ENCODE data around the gene UBASH3B. TPM values are rescaled to one million over a fixed set of nuclear protein-coding genes. Genes with fewer than 3 reads are reported as not detected.

UBASH3B gene
- total and polyA plus RNA-seq, 2 of the 13 experiments (the other 11 are each of a cell fraction or from before 2014, with no cell fraction given), result 4.4 to 7.6 TPM

GRCh38 chr11:122782222-122782621, 126.7 kb downstream of the UBASH3B start (continued):
- TF ChIP-seq SOX5 (CRISPR knock-in tag; IDR thresholded peaks at IDR 0.05; ENCODE audit: borderline replicate concordance) (no peak), ATAD3A (CRISPR knock-in tag; IDR thresholded peaks at IDR 0.05) (no peak), ZNF788 (CRISPR knock-in tag; IDR thresholded peaks at IDR 0.05; ENCODE audit: borderline replicate concordance) (no peak), KDM4B (CRISPR knock-in tag; IDR thresholded peaks at IDR 0.05) (no peak), ZSCAN25 (CRISPR knock-in tag; IDR thresholded peaks at IDR 0.05) (no peak), ZNF569 (CRISPR knock-in tag; IDR thresholded peaks at IDR 0.05; ENCODE audit: borderline replicate concordance) (no peak), CCDC6 (CRISPR knock-in tag; IDR thresholded peaks at IDR 0.05) (no peak)

- in situ Hi-C loops (cut with HindIII; ENCODE audit: extremely low pct_ligation_motif_present, low pct_unique_long_range_greater_than_20kb) (loop anchor here (5.0 kb wide), 1 partner anchor 152 kb away; no protein-coding TSS in a partner anchor), intact Hi-C loops (cut with micrococcal nuclease; ENCODE audit: unreplicated experiment) (no loop called here)
- DNase-seq (ENCODE audit: low spot score), result no peak
- ATAC-seq, result no peak
- TF ChIP-seq ISX (CRISPR knock-in tag; conservative IDR thresholded peaks at IDR 0.05) (no peak), KLF12 (CRISPR knock-in tag; IDR thresholded peaks at IDR 0.05; ENCODE audit: borderline replicate concordance) (no peak), ERF (CRISPR knock-in tag; IDR thresholded peaks at IDR 0.05) (no peak), ZNF350 (CRISPR knock-in tag; IDR thresholded peaks at IDR 0.05; ENCODE audit: borderline replicate concordance, low read depth) (no peak), ZNF383 (CRISPR knock-in tag; IDR thresholded peaks at IDR 0.05; ENCODE audit: borderline replicate concordance) (no peak), ZFP62 (CRISPR knock-in tag; IDR thresholded peaks at IDR 0.05) (no peak), ELF3 (CRISPR knock-in tag; IDR thresholded peaks at IDR 0.05) (no peak), ZNF616 (CRISPR knock-in tag; IDR thresholded peaks at IDR 0.05; ENCODE audit: low read depth) (no peak), PHF21A (CRISPR knock-in tag; IDR thresholded peaks at IDR 0.05) (no peak), ISL2 (CRISPR knock-in tag; IDR thresholded peaks at IDR 0.05) (no peak), CEBPB (IDR thresholded peaks at IDR 0.05; ENCODE audit: borderline replicate concordance, low read depth, low read length) (no peak), NRL (CRISPR knock-in tag; IDR thresholded peaks at IDR 0.05; ENCODE audit: borderline replicate concordance) (no peak), ZMAT3 (CRISPR knock-in tag; conservative IDR thresholded peaks at IDR 0.05) (no peak)
- TF ChIP-seq, protein P1, sequence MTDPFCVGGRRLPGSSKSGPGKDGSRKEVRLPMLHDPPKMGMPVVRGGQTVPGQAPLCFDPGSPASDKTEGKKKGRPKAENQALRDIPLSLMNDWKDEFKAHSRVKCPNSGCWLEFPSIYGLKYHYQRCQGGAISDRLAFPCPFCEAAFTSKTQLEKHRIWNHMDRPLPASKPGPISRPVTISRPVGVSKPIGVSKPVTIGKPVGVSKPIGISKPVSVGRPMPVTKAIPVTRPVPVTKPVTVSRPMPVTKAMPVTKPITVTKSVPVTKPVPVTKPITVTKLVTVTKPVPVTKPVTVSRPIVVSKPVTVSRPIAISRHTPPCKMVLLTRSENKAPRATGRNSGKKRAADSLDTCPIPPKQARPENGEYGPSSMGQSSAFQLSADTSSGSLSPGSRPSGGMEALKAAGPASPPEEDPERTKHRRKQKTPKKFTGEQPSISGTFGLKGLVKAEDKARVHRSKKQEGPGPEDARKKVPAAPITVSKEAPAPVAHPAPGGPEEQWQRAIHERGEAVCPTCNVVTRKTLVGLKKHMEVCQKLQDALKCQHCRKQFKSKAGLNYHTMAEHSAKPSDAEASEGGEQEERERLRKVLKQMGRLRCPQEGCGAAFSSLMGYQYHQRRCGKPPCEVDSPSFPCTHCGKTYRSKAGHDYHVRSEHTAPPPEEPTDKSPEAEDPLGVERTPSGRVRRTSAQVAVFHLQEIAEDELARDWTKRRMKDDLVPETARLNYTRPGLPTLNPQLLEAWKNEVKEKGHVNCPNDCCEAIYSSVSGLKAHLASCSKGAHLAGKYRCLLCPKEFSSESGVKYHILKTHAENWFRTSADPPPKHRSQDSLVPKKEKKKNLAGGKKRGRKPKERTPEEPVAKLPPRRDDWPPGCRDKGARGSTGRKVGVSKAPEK (CRISPR knock-in tag; IDR thresholded peaks at IDR 0.05; ENCODE audit: borderline replicate concordance), result no peak
- no TSS peak for BruUV-seq (replicated peaks)
- WGBS (ENCODE audit: low lambda C conversion rate), result 93% methylated on average over 5 of the region's 5 CpGs
- H3K79me2 ChIP-seq (ENCODE audit: insufficient read depth, low read length), result no peaks in the 10 kb centered on the region
- H3K27me3 ChIP-seq (ENCODE audit: control insufficient read depth in 1 of 2, insufficient read depth in 2 of 2, low read length in 2 of 2), result no peaks in the 10 kb centered on the region
- H3K36me3 ChIP-seq (replicated peaks in 1 of 2; ENCODE audit: control insufficient read depth in 1 of 2, insufficient read depth in 2 of 2, low read length in 2 of 2), result peaks cover 7% of the 10 kb centered on the region in 2 experiments; a peak in 3 of 5 replicates
- H3K4me1 ChIP-seq (ENCODE audit: insufficient read depth, low read length), result no peaks in the 10 kb centered on the region
- FAIRE-seq, result no peak
- H3K4me3 ChIP-seq (replicated peaks in 1 of 3; ENCODE audit: insufficient read depth in 1 of 3, low read depth in 2 of 3, low read length in 3 of 3), result no peak overlapping the region
- ChIA-PET CTCF (ENCODE audit: low intra/inter-chr PET ratio, low total read pairs) (no interaction called here), POLR2A (no interaction called here)
- H2AFZ ChIP-seq (ENCODE audit: low read length), result no peak overlapping the region
- H4K20me1 ChIP-seq (ENCODE audit: insufficient read depth, low read length), result no peaks in the 10 kb centered on the region
- no peak overlapping the region for H3K9ac ChIP-seq (ENCODE audit: insufficient read depth, low read depth, low read length)
- no peak overlapping the region for H3K4me2 ChIP-seq (ENCODE audit: low read depth, low read length)
- no peak overlapping the region for H3K27ac ChIP-seq (ENCODE audit: extremely low read length, insufficient read depth, low read length)
- no peaks in the 10 kb centered on the region for H3K9me3 ChIP-seq (ENCODE audit: low read length)
Observed at GRCh38 chr11:122784325-122784955, 128.9 kb downstream of the UBASH3B start.

Data from HepG2 (cell line).